Measurements from ENCODE around the gene CTDSP1.

CTDSP1 gene

DNA sequence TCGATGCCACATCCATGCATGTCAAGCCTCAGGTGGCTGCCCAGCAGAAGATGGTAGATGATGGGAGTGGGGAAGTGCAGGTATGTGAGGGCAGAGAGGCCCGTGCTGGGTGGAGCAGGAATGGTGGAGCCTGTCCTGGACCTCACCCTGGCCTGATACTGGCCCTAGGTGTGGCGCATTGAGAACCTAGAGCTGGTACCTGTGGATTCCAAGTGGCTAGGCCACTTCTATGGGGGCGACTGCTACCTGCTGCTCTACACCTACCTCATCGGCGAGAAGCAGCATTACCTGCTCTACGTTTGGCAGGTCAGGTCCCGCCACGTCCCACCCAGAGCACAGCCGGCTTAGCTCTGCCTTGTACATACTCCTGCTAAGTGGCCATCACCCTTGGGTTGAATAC lies 32.2 kb downstream of the CTDSP1 start:
- Histone ChIP-seq H3K4me3 (ENCODE audit: low read length) (no peak overlapping the region), H3K9me3 (ENCODE audit: control insufficient read depth, low read length) (no peaks in the 10 kb centered on the region), H3K36me3 (ENCODE audit: control insufficient read depth, insufficient read depth, low read length, severe bottlenecking) (no peaks in the 10 kb centered on the region), H3K27me3 (replicated peaks; ENCODE audit: control insufficient read depth, insufficient read depth, low read length) (peaks cover 38% of the 10 kb centered on the region), H3K4me1 (ENCODE audit: control insufficient read depth, insufficient read depth, low read length) (no peaks in the 10 kb centered on the region), H3K9ac (ENCODE audit: low read length) (no peak overlapping the region)
- DNase-seq (ENCODE audit: low read depth), result no peak

DNA sequence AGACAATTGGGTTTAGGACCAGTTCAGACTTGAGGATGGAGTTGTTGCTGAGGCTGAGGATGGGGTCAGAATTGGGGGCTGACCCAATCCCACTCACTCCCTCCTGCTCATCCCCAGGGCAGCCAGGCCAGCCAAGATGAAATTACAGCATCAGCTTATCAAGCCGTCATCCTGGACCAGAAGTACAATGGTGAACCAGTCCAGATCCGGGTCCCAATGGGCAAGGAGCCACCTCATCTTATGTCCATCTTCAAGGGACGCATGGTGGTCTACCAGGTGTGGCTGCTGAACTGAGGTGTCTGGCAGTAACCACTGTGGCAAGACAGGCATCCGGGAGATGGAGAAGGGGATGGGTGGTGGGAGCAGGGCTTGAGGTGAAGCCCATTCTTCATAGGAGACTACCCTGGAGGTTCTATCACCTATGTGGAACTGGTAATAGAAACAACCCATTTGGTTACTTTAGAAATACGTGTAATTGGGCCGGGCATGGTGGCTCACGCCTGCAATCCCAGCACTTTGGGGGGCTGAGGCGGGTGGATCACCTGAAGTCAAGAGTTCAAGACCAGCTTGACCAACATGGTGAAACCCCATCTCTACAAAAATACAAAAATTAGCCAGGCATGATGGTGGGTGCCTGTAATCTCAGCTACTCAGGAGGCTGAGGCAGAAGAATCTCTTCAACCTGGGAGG lies 33.2 kb downstream of the CTDSP1 start:
- Histone ChIP-seq H3K4me1 (ENCODE audit: control insufficient read depth, insufficient read depth, low read length) (no peaks in the 10 kb centered on the region), H3K36me3 (ENCODE audit: control insufficient read depth, insufficient read depth, low read length, severe bottlenecking) (no peaks in the 10 kb centered on the region), H3K4me3 (ENCODE audit: low read length) (no peak overlapping the region), H3K9ac (ENCODE audit: low read length) (no peak overlapping the region), H3K9me3 (ENCODE audit: control insufficient read depth, low read length) (no peaks in the 10 kb centered on the region), H3K27me3 (replicated peaks; ENCODE audit: control insufficient read depth, insufficient read depth, low read length) (peaks cover 38% of the 10 kb centered on the region)
- DNase-seq (ENCODE audit: low read depth), result no peak

DNA sequence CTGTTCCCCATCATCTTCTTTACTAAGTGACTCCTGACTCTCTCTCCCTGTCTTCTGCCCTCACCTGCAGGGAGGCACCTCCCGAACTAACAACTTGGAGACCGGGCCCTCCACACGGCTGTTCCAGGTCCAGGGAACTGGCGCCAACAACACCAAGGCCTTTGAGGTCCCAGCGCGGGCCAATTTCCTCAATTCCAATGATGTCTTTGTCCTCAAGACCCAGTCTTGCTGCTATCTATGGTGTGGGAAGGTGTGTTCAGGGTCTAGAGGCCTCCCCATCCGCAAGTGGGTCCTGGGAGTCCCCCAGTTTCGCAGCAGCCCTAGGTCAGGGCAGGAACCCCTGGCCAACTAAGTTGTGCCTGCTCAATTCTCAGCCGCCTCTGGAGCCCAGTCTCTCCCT lies 34.8 kb downstream of the CTDSP1 start:
- DNase-seq (ENCODE audit: low read depth), result no peak
- Histone ChIP-seq H3K9ac (ENCODE audit: low read length) (no peak overlapping the region), H3K4me1 (ENCODE audit: control insufficient read depth, insufficient read depth, low read length) (no peaks in the 10 kb centered on the region), H3K4me3 (ENCODE audit: low read length) (no peak overlapping the region), H3K27me3 (replicated peaks; ENCODE audit: control insufficient read depth, insufficient read depth, low read length) (peaks cover 34% of the 10 kb centered on the region), H3K36me3 (ENCODE audit: control insufficient read depth, insufficient read depth, low read length, severe bottlenecking) (no peaks in the 10 kb centered on the region), H3K9me3 (ENCODE audit: control insufficient read depth, low read length) (no peaks in the 10 kb centered on the region)

DNA sequence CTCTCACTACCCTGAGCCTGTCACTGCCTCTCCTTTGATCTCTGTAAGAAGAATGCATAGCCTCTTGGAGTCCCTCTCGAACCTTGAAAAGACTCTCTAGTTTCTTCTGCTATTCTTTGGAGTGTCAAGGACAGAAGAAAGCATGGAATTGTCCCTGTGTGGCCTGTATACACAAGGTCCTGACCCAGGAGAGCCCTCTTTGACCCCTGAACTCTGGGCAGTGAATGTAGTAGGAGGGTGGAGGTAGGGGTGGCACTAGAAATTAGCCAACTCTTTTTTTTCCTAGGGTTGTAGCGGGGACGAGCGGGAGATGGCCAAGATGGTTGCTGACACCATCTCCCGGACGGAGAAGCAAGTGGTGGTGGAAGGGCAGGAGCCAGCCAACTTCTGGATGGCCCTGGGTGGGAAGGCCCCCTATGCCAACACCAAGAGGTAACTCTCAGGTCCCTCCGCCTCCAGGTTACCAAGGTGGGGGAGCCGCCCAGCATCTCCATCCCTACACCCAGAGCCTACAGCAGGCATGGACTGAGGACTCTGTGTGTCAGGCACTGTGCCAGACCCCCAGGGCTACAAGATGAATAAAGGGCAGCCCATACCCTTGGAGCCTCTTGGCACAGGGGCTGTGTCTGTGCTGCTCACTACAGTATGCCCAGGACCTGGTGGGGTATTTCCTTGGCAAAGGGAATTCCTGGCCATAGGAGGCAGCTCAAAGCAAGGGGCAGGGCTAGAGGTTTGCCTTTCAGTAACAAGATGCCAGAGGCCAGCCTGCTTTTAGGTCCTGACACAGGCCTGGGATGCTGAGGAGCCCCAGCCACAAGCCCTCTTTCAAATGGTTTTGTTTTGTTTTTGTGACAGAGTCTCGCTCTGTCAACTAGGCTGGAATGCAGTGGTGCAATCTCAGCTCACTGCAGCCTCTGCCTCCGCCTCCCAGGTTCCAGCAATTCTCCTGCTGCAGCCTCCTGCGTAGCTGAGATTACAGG lies 35.6 kb downstream of the CTDSP1 start:
- Histone ChIP-seq H3K9ac (ENCODE audit: low read length) (no peak overlapping the region), H3K4me3 (ENCODE audit: low read length) (no peak overlapping the region), H3K36me3 (ENCODE audit: control insufficient read depth, insufficient read depth, low read length, severe bottlenecking) (no peaks in the 10 kb centered on the region), H3K9me3 (ENCODE audit: control insufficient read depth, low read length) (no peaks in the 10 kb centered on the region), H3K27me3 (replicated peaks; ENCODE audit: control insufficient read depth, insufficient read depth, low read length) (peaks cover 26% of the 10 kb centered on the region), H3K4me1 (ENCODE audit: control insufficient read depth, insufficient read depth, low read length) (no peaks in the 10 kb centered on the region)
- DNase-seq (ENCODE audit: low read depth), result no peak

DNA sequence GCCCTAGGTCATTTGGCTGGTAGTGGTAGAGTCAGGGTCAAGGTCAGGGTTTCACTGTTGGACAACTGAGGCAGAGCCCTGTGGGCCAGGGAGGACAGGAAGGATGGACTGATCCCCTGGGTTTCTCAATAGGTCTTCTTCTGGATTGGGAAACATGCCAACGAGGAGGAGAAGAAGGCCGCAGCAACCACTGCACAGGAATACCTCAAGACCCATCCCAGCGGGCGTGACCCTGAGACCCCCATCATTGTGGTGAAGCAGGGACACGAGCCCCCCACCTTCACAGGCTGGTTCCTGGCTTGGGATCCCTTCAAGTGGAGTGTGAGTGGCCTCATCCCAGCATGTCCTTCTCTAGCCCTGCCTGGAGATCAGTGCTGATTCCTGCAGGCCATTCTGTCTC lies 37.3 kb downstream of the CTDSP1 start:
- Histone ChIP-seq H3K4me1 (ENCODE audit: control insufficient read depth, insufficient read depth, low read length) (no peaks in the 10 kb centered on the region), H3K9ac (ENCODE audit: low read length) (no peak overlapping the region), H3K36me3 (ENCODE audit: control insufficient read depth, insufficient read depth, low read length, severe bottlenecking) (no peaks in the 10 kb centered on the region), H3K27me3 (replicated peaks; ENCODE audit: control insufficient read depth, insufficient read depth, low read length) (peaks cover 15% of the 10 kb centered on the region), H3K4me3 (ENCODE audit: low read length) (no peak overlapping the region), H3K9me3 (ENCODE audit: control insufficient read depth, low read length) (no peaks in the 10 kb centered on the region)
- DNase-seq (ENCODE audit: low read depth), result no peak

DNA sequence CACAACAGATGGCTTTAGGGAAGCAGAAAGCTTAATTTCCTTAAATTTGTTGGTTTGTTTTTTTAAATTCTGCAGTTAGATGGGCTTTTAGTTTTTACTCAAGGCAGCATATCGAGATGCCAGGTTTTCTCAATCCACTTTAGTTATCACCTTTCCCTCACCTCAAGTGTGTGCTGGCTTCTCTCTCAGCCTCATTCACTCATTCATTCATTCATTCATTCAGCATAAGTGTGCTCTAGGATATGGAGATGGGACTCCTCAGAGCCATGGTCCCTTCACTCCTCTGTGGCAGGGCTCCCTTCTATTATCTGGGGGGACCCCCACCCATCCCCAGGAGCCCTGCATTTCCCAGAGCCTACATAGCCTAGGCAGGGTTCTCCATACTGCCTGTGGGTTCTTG lies 38.3 kb downstream of the CTDSP1 start:
- Histone ChIP-seq H3K9ac (ENCODE audit: low read length) (no peak overlapping the region), H3K4me1 (ENCODE audit: control insufficient read depth, insufficient read depth, low read length) (no peaks in the 10 kb centered on the region), H3K9me3 (ENCODE audit: control insufficient read depth, low read length) (no peaks in the 10 kb centered on the region), H3K27me3 (replicated peaks; ENCODE audit: control insufficient read depth, insufficient read depth, low read length) (peaks cover 6% of the 10 kb centered on the region), H3K4me3 (ENCODE audit: low read length) (no peak overlapping the region), H3K36me3 (ENCODE audit: control insufficient read depth, insufficient read depth, low read length, severe bottlenecking) (no peaks in the 10 kb centered on the region)
- DNase-seq (ENCODE audit: low read depth), result no peak

DNA sequence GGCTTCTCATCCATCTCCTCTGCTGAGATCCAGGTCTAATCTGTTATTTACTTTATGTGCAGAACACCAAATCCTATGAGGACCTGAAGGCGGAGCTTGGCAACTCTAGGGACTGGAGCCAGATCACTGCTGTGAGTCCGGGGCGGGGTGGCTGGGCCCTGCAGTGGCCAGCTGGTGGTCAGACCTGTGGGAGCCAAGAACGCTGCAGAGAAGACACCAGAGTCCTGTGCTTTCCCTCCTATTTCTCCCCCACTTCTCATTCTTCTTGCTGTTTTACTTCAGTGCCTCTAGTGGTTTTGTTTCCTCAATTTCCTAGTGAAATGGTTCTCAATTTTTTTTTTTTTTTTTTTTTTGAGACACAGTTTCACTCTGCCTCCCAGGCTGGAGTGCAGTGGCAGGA lies 38.9 kb downstream of the CTDSP1 start:
- H3K36me3 ChIP-seq (ENCODE audit: control insufficient read depth, insufficient read depth, low read length, severe bottlenecking), result no peaks in the 10 kb centered on the region
- H3K27me3 ChIP-seq (replicated peaks; ENCODE audit: control insufficient read depth, insufficient read depth, low read length), result peaks cover 6% of the 10 kb centered on the region
- no peaks in the 10 kb centered on the region for H3K9me3 ChIP-seq (ENCODE audit: control insufficient read depth, low read length)
- no peaks in the 10 kb centered on the region for H3K4me1 ChIP-seq (ENCODE audit: control insufficient read depth, insufficient read depth, low read length)
- H3K4me3 ChIP-seq (ENCODE audit: low read length), result no peak overlapping the region
- no peak for DNase-seq (ENCODE audit: low read depth)
- H3K9ac ChIP-seq (ENCODE audit: low read length), result no peak overlapping the region

DNA sequence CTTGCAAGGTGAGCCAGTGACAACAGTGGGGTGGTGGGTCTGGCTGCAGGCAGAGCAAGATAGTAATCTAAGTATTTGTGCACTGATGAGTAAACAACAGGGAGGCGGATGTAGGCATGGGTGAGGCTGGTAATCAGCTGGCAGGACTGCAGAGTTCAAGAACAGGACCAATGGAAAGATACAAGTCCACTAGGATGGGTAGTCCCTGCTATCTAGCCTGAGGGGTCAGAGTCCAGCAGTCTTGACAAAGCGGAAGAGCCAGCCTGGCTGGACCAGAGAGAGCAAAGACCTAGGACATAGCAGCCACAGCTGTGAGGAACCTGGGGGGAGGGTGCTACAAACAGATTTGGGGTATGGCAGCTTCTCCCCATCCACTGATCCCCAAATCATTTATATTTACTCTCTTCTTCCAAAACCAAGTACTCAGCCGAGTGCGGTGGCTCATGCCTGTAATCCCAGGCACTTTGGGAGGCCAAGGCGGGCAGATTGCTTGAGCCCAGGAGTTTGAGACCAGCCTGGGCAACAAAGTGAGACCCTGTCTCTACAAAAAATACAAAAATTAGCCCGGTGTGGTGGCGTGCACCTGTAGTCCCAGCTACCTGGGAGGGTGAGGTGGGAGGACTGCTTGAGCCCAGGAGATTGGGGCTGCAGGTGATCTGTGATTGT lies 45.2 kb downstream of the CTDSP1 start:
- Histone ChIP-seq H3K27me3 (replicated peaks; ENCODE audit: control insufficient read depth, insufficient read depth, low read length) (no peaks in the 10 kb centered on the region), H3K4me1 (ENCODE audit: control insufficient read depth, insufficient read depth, low read length) (no peaks in the 10 kb centered on the region), H3K9me3 (ENCODE audit: control insufficient read depth, low read length) (no peaks in the 10 kb centered on the region), H3K9ac (ENCODE audit: low read length) (no peak overlapping the region), H3K4me3 (ENCODE audit: low read length) (no peak overlapping the region), H3K36me3 (ENCODE audit: control insufficient read depth, insufficient read depth, low read length, severe bottlenecking) (peaks cover 6% of the 10 kb centered on the region)
- no peak for DNase-seq (ENCODE audit: low read depth)

DNA sequence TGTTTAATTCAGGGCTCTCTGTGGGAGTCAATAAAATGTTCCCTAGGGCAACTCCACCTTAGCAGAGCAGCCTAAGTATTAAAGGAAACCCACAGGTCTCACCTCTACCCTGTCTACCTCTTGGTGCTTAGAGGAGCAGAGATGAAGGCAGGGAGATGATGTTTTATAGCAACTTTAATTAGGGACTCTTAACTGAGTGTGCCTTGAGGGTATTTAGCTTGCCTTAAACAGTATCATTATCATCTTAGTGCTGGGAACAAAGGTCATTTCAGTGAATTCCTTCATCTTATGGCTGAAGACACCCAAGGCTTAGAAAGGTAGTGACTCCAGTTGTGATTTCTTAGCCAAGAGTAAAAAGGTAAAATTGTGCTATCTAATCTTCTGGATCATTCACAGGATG lies 45.9 kb downstream of the CTDSP1 start:
- H3K27me3 ChIP-seq (replicated peaks; ENCODE audit: control insufficient read depth, insufficient read depth, low read length), result no peaks in the 10 kb centered on the region
- no peaks in the 10 kb centered on the region for H3K4me1 ChIP-seq (ENCODE audit: control insufficient read depth, insufficient read depth, low read length)
- no peak for DNase-seq (ENCODE audit: low read depth)
- no peak overlapping the region for H3K4me3 ChIP-seq (ENCODE audit: low read length)
- no peaks in the 10 kb centered on the region for H3K9me3 ChIP-seq (ENCODE audit: control insufficient read depth, low read length)
- H3K9ac ChIP-seq (ENCODE audit: low read length), result no peak overlapping the region
- H3K36me3 ChIP-seq (ENCODE audit: control insufficient read depth, insufficient read depth, low read length, severe bottlenecking), result peaks cover 10% of the 10 kb centered on the region

DNA sequence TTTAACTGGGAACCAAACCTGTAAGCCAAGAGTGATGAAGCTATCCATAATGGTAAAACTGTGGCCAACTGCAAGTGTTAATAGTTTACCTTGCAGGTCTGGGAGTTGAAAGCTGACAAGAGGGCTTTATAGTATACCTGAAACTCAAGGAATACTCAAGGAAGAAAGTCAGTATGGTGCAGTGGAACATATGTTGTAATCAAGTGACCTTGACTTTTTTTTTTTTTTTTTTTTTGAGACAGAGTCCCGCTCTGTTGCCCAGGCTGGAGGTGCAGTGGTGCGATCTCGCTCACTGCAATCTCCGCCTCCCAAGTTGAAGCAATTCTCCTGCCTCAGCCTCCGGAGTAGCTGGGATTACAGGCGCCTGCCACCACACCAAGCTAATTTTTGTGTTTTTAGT lies 46.9 kb downstream of the CTDSP1 start:
- Histone ChIP-seq H3K27me3 (replicated peaks; ENCODE audit: control insufficient read depth, insufficient read depth, low read length) (no peaks in the 10 kb centered on the region), H3K9ac (ENCODE audit: low read length) (no peak overlapping the region), H3K9me3 (ENCODE audit: control insufficient read depth, low read length) (no peaks in the 10 kb centered on the region), H3K4me1 (ENCODE audit: control insufficient read depth, insufficient read depth, low read length) (no peaks in the 10 kb centered on the region), H3K4me3 (ENCODE audit: low read length) (no peak overlapping the region), H3K36me3 (ENCODE audit: control insufficient read depth, insufficient read depth, low read length, severe bottlenecking) (peaks cover 10% of the 10 kb centered on the region)
- no peak for DNase-seq (ENCODE audit: low read depth)

DNA sequence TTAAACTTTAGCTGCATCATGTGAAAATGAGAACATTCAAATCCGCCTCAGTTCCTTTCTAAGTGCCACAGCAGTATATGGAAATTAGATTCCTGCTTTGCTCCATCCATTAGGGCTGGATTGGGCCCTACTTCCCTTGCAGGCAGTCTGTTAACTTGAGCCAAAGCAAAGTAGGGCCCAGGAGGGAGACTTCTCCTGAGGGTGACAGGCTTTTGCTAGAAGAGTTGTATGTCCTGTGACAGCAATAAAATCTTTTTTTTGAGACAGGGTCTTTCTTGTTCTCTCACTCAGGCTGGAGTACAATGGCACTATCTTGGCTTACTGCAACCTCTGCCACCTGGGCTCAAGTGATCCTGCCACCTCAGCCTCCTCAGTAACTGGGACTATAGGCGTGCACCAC lies 47.4 kb downstream of the CTDSP1 start:
- no peaks in the 10 kb centered on the region for H3K4me1 ChIP-seq (ENCODE audit: control insufficient read depth, insufficient read depth, low read length)
- H3K4me3 ChIP-seq (ENCODE audit: low read length), result no peak overlapping the region
- no peaks in the 10 kb centered on the region for H3K27me3 ChIP-seq (replicated peaks; ENCODE audit: control insufficient read depth, insufficient read depth, low read length)
- no peaks in the 10 kb centered on the region for H3K9me3 ChIP-seq (ENCODE audit: control insufficient read depth, low read length)
- no peak overlapping the region for H3K9ac ChIP-seq (ENCODE audit: low read length)
- no peak for DNase-seq (ENCODE audit: low read depth)
- H3K36me3 ChIP-seq (ENCODE audit: control insufficient read depth, insufficient read depth, low read length, severe bottlenecking), result peaks cover 10% of the 10 kb centered on the region

Data from adipocyte (in vitro differentiated cells).